IMR-90 (cell line): ENCODE measurements around the gene MAB21L4. TPM values are rescaled to one million over a fixed set of nuclear protein-coding genes. Genes with fewer than 3 reads are reported as not detected.
A peak's percentile ranks its signal among the peaks of the same experiment; 100 is the strongest.

Experiments
- ATAC-seq: fragments of 200-7000 bp; cut with Tn5 transposase; 2 replicates; pipeline ENCODE4 v1.9.1; 2020; ENCODE audit warnings: low read depth, mild to moderate bottlenecking, moderate library complexity
- BruUV-seq: library from RNA; stranded (reverse); fragments of 400-500 nt; replicated peaks from 2 replicates; lab custom pipeline; 2021; lab: Mats Ljungman, UMichigan
- CTCF ChIA-PET: fragments of 300-600 bp; formaldehyde crosslinking; extraction: SDS; loops from one replicate; lab custom pipeline; 2021; ENCODE audit warnings: antibody characterized with exemption; lab: Yijun Ruan, JAX
- POLR2A ChIA-PET: fragments of 300-600 bp; sonication (Branson Sonifier 250); formaldehyde crosslinking; loops from one replicate; lab custom pipeline; 2022; ENCODE audit warnings: antibody characterized with exemption; ENCODE audit not compliant: unreplicated experiment; lab: Charles Lee
- DNase-seq: peaks from one replicate; pipeline ENCODE4 v3.0.0; 2013
- H2AFZ ChIP-seq: replicated peaks from 2 replicates; pipeline ENCODE3; 2013; ENCODE audit warnings: low read length, mild to moderate bottlenecking; ENCODE audit not compliant: poor library complexity
- H2AK5ac ChIP-seq: 2 replicates; pipeline ENCODE4 v1.6.1; 2013; ENCODE audit warnings: low read depth, low read length, inconsistent platforms
- H2AK9ac ChIP-seq: replicated peaks from 2 replicates; pipeline ENCODE3; 2013; ENCODE audit warnings: mild to moderate bottlenecking, low read depth, low read length, moderate library complexity; ENCODE audit not compliant: poor library complexity
- H2BK120ac ChIP-seq: 2 replicates; pipeline ENCODE4 v1.6.1; 2013; ENCODE audit warnings: low read depth, low read length, inconsistent platforms
- H2BK15ac ChIP-seq: 3 replicates; pipeline ENCODE4 v1.6.1; 2013; ENCODE audit warnings: low read depth, low read length, inconsistent platforms
- H2BK20ac ChIP-seq: 2 replicates; pipeline ENCODE4 v1.6.1; 2013; ENCODE audit warnings: low read depth, mild to moderate bottlenecking, inconsistent platforms, low read length, moderate library complexity
- H2BK5ac ChIP-seq: 2 replicates; pipeline ENCODE4 v1.6.1; 2013; ENCODE audit warnings: mild to moderate bottlenecking, low read depth, low read length, inconsistent platforms; ENCODE audit not compliant: poor library complexity, severe bottlenecking
- H3K14ac ChIP-seq: replicated peaks from 2 replicates; pipeline ENCODE4 v1.6.1; 2013; ENCODE audit warnings: low read depth, low read length, inconsistent platforms
- H3K18ac ChIP-seq: 2 replicates; pipeline ENCODE4 v1.6.1; 2013; ENCODE audit warnings: low read depth, low read length, control low read depth
- H3K23ac ChIP-seq: 2 replicates; pipeline ENCODE4 v1.6.1; 2013; ENCODE audit warnings: low read depth, low read length, inconsistent platforms
- H3K27ac ChIP-seq: 2 replicates; pipeline ENCODE4 v1.5.1; 2013; ENCODE audit warnings: mild to moderate bottlenecking, control low read depth, low read length; ENCODE audit not compliant: insufficient read depth
- H3K27me3 ChIP-seq: 2 replicates; pipeline ENCODE4 v1.6.1; 2013; ENCODE audit warnings: low read length; ENCODE audit not compliant: control insufficient read depth, insufficient read depth
- H3K36me3 ChIP-seq: 2 replicates; pipeline ENCODE4 v1.6.1; 2013; ENCODE audit warnings: low read length, mixed read lengths; ENCODE audit not compliant: control insufficient read depth, insufficient read depth
- H3K4ac ChIP-seq: 2 replicates; pipeline ENCODE4 v1.6.1; 2013; ENCODE audit warnings: low read depth, low read length, inconsistent platforms
- H3K4me1 ChIP-seq: 2 replicates; pipeline ENCODE4 v1.6.1; 2013; ENCODE audit warnings: low read length, mixed read lengths; ENCODE audit not compliant: control insufficient read depth, insufficient read depth
- H3K4me2 ChIP-seq: 2 replicates; pipeline ENCODE4 v1.6.1; 2013; ENCODE audit warnings: low read depth, mild to moderate bottlenecking, control low read depth, low read length, moderate library complexity
- H3K4me3 ChIP-seq: 2 replicates; pipeline ENCODE4 v1.5.1; 2013; ENCODE audit warnings: low read depth, mild to moderate bottlenecking, control low read depth, low read length, moderate library complexity; ENCODE audit not compliant: insufficient read depth
- H3K56ac ChIP-seq: 2 replicates; pipeline ENCODE4 v1.6.1; 2013; ENCODE audit warnings: low read length, inconsistent platforms; ENCODE audit not compliant: insufficient read depth; ENCODE audit errors: extremely low read depth
- H3K79me1 ChIP-seq, 2 experiments: 2 replicates each; pipeline ENCODE4 v1.6.1; 2013; ENCODE audit warnings: low read length in 2 of 2, inconsistent platforms in 1 of 2, low read depth in 1 of 2
- H3K9ac ChIP-seq: 2 replicates; pipeline ENCODE4 v1.6.1; 2013; ENCODE audit warnings: low read depth, low read length, control low read depth
- H3K9me1 ChIP-seq: 2 replicates; pipeline ENCODE4 v1.6.1; 2013; ENCODE audit warnings: low read length, inconsistent platforms; ENCODE audit not compliant: insufficient read depth
- H3K9me3 ChIP-seq: 2 replicates; pipeline ENCODE4 v1.6.1; 2013; ENCODE audit warnings: low read length; ENCODE audit not compliant: control insufficient read depth, insufficient read depth
- H4K20me1 ChIP-seq: 2 replicates; pipeline ENCODE4 v1.6.1; 2013; ENCODE audit warnings: low read length, inconsistent platforms; ENCODE audit not compliant: insufficient read depth
- H4K5ac ChIP-seq: 2 replicates; pipeline ENCODE4 v1.6.1; 2013; ENCODE audit warnings: mild to moderate bottlenecking, low read depth, low read length, control low read depth
- H4K8ac ChIP-seq, 2 experiments: 2 replicates each; pipeline ENCODE4 v1.6.1; 2013; ENCODE audit warnings: low read depth in 2 of 2, low read length in 2 of 2, control low read depth in 1 of 2, inconsistent platforms in 1 of 2
- H4K91ac ChIP-seq: 2 replicates; pipeline ENCODE4 v1.6.1; 2013; ENCODE audit warnings: low read depth, low read length, inconsistent platforms; ENCODE audit not compliant: insufficient read depth
- BHLHE40 ChIP-seq: fragments of 150-350 bp; IDR thresholded peaks from 2 replicates; pipeline ENCODE4 v1.6.1; 2016; ENCODE audit warnings: mild to moderate bottlenecking, low read depth, low read length
- CEBPB ChIP-seq: IDR thresholded peaks from 2 replicates; pipeline ENCODE4 v1.6.1; 2012; ENCODE audit warnings: low read depth, low read length, improper control_type of control experiment
- CHD1 ChIP-seq: IDR thresholded peaks from 2 replicates; pipeline ENCODE4 v1.6.1; 2012; ENCODE audit warnings: low read depth, low read length, improper control_type of control experiment
- FOS ChIP-seq: fragments of 150-350 bp; IDR thresholded peaks from 2 replicates; pipeline ENCODE4 v1.6.1; 2016; ENCODE audit warnings: low read depth, low read length
- MAFK ChIP-seq: IDR thresholded peaks from 2 replicates; pipeline ENCODE4 v1.6.1; 2012; ENCODE audit warnings: low read depth, low read length, improper control_type of control experiment
- MAZ ChIP-seq: IDR thresholded peaks from 2 replicates; pipeline ENCODE4 v1.6.1; 2012; ENCODE audit warnings: low read depth, mild to moderate bottlenecking, low read length, improper control_type of control experiment, moderate library complexity, borderline replicate concordance
- MXI1 ChIP-seq: IDR thresholded peaks from 2 replicates; pipeline ENCODE4 v1.6.1; 2012; ENCODE audit warnings: low read depth, mild to moderate bottlenecking, low read length, moderate library complexity, borderline replicate concordance
- NFE2L2 ChIP-seq: fragments of 150-350 bp; IDR thresholded peaks from 2 replicates; pipeline ENCODE4 v1.6.1; 2016; ENCODE audit warnings: low read depth, mild to moderate bottlenecking, low read length
- POLR2A ChIP-seq: IDR thresholded peaks from 2 replicates; pipeline ENCODE4 v1.6.1; 2012; ENCODE audit warnings: mild to moderate bottlenecking, low read depth, low read length
- RAD21 ChIP-seq: IDR thresholded peaks from 2 replicates; pipeline ENCODE4 v1.6.1; 2012; ENCODE audit warnings: low read length, improper control_type of control experiment
- RCOR1 ChIP-seq: IDR thresholded peaks from 2 replicates; pipeline ENCODE4 v1.6.1; 2012; ENCODE audit warnings: mild to moderate bottlenecking, low read length, improper control_type of control experiment; ENCODE audit not compliant: insufficient replicate concordance
- RFX5 ChIP-seq: IDR thresholded peaks from 2 replicates; pipeline ENCODE4 v1.8.0; 2012; ENCODE audit warnings: low read depth, mild to moderate bottlenecking, low read length, moderate library complexity
- SMC3 ChIP-seq: fragments of 150-350 bp; IDR thresholded peaks from 2 replicates; pipeline ENCODE4 v1.6.1; 2016; ENCODE audit warnings: low read depth, mild to moderate bottlenecking, antibody characterized with exemption, low read length, moderate library complexity
- USF2 ChIP-seq: fragments of 150-350 bp; IDR thresholded peaks from 2 replicates; pipeline ENCODE4 v1.6.1; 2017; ENCODE audit warnings: mild to moderate bottlenecking, antibody characterized with exemption, low read length, low read depth
- WGBS, 2 experiments: methylation state at CpG; one replicate each; pipeline versions ENCODE4 v1.1.5 to v1.1.7; 2013; ENCODE audit warnings: missing lambda C conversion rate in 2 of 2; ENCODE audit not compliant: insufficient read length in 1 of 2; ENCODE audit errors: extremely low coverage in 2 of 2; 5-methylcytosine and 5-hydroxymethylcytosine counted together
- dilution Hi-C: fragments of 300-500 bp; cut with HindIII; formaldehyde crosslinking; loops from one replicate; pipeline ENCODE4 v1.14.3; 2018; ENCODE audit warnings: low sequenced_read_pairs; ENCODE audit not compliant: unreplicated experiment
- in situ Hi-C: fragments of 300-500 bp; cut with MboI; formaldehyde crosslinking; loops from 3 replicates; pipeline ENCODE4 v1.14.3; 2019; ENCODE audit warnings: low sequenced_read_pairs, inconsistent platforms, mixed read lengths
- intact Hi-C: fragments of 100-400 bp; cut with micrococcal nuclease; formaldehyde crosslinking; loops from 2 replicates; pipeline ENCODE4 v1.10.0; 2022
- polyA plus RNA-seq, 3 experiments: library from polyadenylated mRNA; depleted of rRNA; stranded (reverse); fragments of >200 nt; gene quantifications; 2 replicates each; pipeline ENCODE4 v1.2.3, GENCODE V29; 2012; ENCODE audit warnings: low replicate concordance in 1 of 3
- total RNA-seq: library from RNA; depleted of rRNA; stranded (reverse); fragments of >200 nt; gene quantifications from 2 replicates; pipeline ENCODE4 v1.2.3, GENCODE V29; 2012
- TF ChIP-seq, protein P1 (sequence below): conservative IDR thresholded peaks from 2 replicates; pipeline ENCODE4 v1.5.1; 2012; ENCODE audit warnings: mild to moderate bottlenecking, low read depth, low read length, improper control_type of control experiment
- TF ChIP-seq, protein P2 (sequence below): fragments of 150-350 bp; IDR thresholded peaks from 2 replicates; pipeline ENCODE4 v1.6.1; 2016; ENCODE audit warnings: low read depth, mild to moderate bottlenecking, low read length, moderate library complexity, borderline replicate concordance

Gene MAB21L4
- total and polyA plus RNA-seq, 2 of the 4 experiments (the other 2 are of a cell fraction): not detected

DNA sequence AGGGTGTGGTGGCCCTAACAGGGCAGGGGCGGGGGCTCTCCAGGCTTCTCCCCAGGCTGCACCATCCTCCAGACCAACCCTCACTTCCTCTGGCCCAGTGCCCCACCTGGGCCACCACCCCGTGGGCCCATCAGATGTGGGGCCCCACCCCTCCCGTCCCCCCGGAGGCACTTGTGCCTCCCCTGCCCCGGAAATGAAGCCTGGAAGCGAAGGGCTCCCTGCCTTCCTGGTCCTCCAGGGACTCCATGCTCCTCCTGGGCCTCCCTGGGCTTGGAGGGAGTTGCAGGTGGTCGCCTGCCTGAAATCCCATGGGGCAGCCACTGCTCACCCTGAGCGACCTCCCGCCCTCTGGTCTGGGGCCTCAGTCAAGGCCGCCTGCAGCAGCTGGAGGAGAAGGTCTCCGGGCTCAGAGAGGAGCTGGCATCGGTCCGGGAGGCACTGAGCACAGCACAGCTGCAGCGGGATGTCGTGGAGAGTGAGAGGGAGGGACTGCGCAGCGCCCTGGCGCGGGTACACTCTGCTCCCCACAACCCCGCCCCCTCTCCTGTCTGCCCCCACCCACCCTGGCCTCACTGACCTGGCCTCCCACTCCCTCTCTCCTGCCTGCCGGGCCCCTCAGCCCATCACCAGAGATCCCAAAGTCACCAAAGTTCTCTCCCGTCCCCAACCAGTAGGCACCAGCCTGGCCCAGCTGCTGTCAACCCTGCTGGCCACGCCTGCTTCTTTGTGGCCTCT is 38.2 kb upstream of the MAB21L4 start:
- TF ChIP-seq RAD21 (no peak), CEBPB (no peak), FOS (no peak), NFE2L2 (no peak), BHLHE40 (no peak), MAZ (no peak), SMC3 (no peak), MXI1 (no peak), RFX5 (no peak), RCOR1 (no peak), POLR2A (no peak), CHD1 (no peak), MAFK (no peak), USF2 (no peak)
- TF ChIP-seq, protein P1, sequence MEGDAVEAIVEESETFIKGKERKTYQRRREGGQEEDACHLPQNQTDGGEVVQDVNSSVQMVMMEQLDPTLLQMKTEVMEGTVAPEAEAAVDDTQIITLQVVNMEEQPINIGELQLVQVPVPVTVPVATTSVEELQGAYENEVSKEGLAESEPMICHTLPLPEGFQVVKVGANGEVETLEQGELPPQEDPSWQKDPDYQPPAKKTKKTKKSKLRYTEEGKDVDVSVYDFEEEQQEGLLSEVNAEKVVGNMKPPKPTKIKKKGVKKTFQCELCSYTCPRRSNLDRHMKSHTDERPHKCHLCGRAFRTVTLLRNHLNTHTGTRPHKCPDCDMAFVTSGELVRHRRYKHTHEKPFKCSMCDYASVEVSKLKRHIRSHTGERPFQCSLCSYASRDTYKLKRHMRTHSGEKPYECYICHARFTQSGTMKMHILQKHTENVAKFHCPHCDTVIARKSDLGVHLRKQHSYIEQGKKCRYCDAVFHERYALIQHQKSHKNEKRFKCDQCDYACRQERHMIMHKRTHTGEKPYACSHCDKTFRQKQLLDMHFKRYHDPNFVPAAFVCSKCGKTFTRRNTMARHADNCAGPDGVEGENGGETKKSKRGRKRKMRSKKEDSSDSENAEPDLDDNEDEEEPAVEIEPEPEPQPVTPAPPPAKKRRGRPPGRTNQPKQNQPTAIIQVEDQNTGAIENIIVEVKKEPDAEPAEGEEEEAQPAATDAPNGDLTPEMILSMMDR: no peak
- TF ChIP-seq, protein P2, sequence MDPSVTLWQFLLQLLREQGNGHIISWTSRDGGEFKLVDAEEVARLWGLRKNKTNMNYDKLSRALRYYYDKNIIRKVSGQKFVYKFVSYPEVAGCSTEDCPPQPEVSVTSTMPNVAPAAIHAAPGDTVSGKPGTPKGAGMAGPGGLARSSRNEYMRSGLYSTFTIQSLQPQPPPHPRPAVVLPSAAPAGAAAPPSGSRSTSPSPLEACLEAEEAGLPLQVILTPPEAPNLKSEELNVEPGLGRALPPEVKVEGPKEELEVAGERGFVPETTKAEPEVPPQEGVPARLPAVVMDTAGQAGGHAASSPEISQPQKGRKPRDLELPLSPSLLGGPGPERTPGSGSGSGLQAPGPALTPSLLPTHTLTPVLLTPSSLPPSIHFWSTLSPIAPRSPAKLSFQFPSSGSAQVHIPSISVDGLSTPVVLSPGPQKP: no peak
- H3K9me3 ChIP-seq: peaks cover 9% of the 10 kb centered on the region
- no peak overlapping the region for H4K91ac ChIP-seq
- H3K27me3 ChIP-seq: peaks cover 27% of the 10 kb centered on the region
- no peak overlapping the region for H2BK20ac ChIP-seq
- H4K20me1 ChIP-seq: no peaks in the 10 kb centered on the region
- H3K4me3 ChIP-seq: no peak overlapping the region
- intact Hi-C loops (no loop called here), dilution Hi-C loops (no loop called here), in situ Hi-C loops (no loop called here)
- no peaks in the 10 kb centered on the region for H3K4me1 ChIP-seq
- no peak overlapping the region for H3K56ac ChIP-seq
- H3K23ac ChIP-seq: no peak overlapping the region
- no peak overlapping the region for H3K9ac ChIP-seq
- H3K79me1 ChIP-seq: no peaks in the 10 kb centered on the region
- H2AK9ac ChIP-seq: no peak overlapping the region
- no peak overlapping the region for H3K14ac ChIP-seq
- H2BK15ac ChIP-seq: no peak overlapping the region
- H2AFZ ChIP-seq: peak overlapping the region; percentile 21
- no peak for ATAC-seq
- no TSS peak for BruUV-seq
- H2AK5ac ChIP-seq: no peak overlapping the region
- no peak overlapping the region for H4K8ac ChIP-seq
- 69% methylated on average over 5 of the region's 23 CpGs; no CpG with 5 or more reads in 1 of the 2 experiments for WGBS, 2 experiments
- no peak overlapping the region for H3K27ac ChIP-seq
- ChIA-PET POLR2A (no interaction called here), CTCF (no interaction called here)
- no peak overlapping the region for H2BK120ac ChIP-seq
- DNase-seq: no peak
- H2BK5ac ChIP-seq: no peak overlapping the region
- H3K4ac ChIP-seq: no peak overlapping the region
- H4K5ac ChIP-seq: no peak overlapping the region
- H3K18ac ChIP-seq: no peak overlapping the region
- no peak overlapping the region for H3K4me2 ChIP-seq
- H3K9me1 ChIP-seq: no peaks in the 10 kb centered on the region
- H3K36me3 ChIP-seq: no peaks in the 10 kb centered on the region
